Erythroblast (primary cell): ENCODE results near the gene MIER2.
A peak's percentile ranks its signal among the peaks of the same experiment; 100 is the strongest.
"Not testable (repeated sequence)": the region's sequence is repeated elsewhere in the genome, so short reads cannot be mapped to it uniquely, and the experiment has no call there.

Experiments
- DNase-seq, 2 experiments: peaks; one replicate each; lab custom pipeline; 2025; lab: John Stamatoyannopoulos, UW
- GATA1 ChIP-seq: IDR thresholded peaks from 2 replicates; pipeline ENCODE4 v1.6.1; 2011; ENCODE audit warnings: low read depth, mild to moderate bottlenecking, control low read depth, low read length, moderate library complexity
- POLR2A ChIP-seq: IDR thresholded peaks from 2 replicates; pipeline ENCODE4 v1.6.1; 2011; ENCODE audit warnings: mild to moderate bottlenecking, low read length

The MIER2 gene

DNA sequence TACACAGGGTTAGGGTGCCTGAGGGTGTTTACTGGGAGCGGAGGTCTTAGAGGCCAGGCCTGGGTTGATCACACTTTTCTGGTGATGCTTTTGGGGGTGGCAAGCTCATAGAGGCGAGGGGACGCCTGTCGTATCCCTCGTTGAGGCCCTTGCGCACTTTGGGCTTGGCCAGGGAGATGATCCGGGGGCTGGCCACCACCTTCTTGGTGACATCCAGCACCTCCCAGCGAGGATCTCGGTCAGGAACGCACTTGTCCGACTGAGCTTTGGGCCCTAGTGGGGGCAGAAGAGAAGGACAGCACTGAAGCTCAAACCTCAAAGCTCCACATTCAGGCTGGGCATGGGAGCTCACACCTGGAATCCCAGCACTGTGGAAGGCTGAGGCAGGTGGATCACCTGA, 17.6 kb upstream of the MIER2 start:
- no peak for TF ChIP-seq GATA1
- TF ChIP-seq POLR2A: no peak
- no peak for DNase-seq

DNA sequence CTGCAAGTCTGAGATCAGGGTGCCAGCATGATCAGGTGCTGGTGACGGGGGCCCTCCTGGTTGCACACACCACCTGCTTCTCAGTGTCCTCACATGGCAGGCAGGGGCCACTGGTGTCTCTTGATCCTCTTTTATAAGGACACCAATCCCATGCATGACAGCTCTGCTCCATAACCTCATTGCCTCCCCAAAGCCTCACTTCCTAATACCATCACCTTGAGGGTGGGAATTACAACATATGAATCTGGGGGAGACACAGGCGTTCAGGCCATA, 15.0 kb upstream of the MIER2 start:
- TF ChIP-seq GATA1 (no peak), POLR2A (no peak)
- no peak for DNase-seq

DNA sequence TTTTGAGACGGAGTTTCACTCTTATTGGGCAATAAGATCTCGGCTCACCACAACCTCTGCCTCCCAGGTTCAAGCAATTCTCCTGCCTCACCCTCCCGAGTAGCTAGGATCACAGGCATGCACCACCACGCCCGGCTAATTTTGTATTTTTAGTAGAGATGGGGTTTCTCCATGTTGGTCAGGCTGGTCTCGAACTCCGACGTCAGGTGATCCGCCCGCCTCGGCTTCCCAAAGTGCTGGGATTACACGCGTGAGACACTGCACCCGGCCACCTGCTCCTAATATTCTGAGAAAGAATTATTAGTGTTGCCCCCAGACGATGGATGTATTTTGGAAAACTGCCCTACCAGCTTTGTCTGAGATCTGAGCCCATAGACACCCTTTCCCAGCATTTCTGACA, 10.9 kb upstream of the MIER2 start:
- DNase-seq: not testable (repeated sequence)

DNA sequence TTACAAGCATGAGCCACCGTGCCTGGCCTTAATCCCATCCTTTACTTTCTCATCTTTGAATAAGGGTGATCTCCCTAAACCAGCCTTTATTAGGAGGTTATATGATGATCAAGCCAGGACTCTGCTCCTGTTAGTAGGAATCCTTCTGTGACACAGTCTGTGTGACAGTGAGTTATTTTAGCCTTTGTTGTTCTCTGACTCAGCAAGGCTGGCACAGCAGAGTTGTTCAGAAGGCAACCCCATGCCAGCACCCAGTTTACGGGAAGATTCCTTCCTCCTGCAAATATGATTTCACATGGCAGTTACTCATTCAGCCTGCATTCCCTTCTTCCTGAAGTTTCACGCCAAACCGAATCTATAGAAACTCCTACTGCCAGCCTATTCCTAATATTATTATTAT, 10.5 kb upstream of the MIER2 start:
- no peak for TF ChIP-seq GATA1
- DNase-seq: no peak

DNA sequence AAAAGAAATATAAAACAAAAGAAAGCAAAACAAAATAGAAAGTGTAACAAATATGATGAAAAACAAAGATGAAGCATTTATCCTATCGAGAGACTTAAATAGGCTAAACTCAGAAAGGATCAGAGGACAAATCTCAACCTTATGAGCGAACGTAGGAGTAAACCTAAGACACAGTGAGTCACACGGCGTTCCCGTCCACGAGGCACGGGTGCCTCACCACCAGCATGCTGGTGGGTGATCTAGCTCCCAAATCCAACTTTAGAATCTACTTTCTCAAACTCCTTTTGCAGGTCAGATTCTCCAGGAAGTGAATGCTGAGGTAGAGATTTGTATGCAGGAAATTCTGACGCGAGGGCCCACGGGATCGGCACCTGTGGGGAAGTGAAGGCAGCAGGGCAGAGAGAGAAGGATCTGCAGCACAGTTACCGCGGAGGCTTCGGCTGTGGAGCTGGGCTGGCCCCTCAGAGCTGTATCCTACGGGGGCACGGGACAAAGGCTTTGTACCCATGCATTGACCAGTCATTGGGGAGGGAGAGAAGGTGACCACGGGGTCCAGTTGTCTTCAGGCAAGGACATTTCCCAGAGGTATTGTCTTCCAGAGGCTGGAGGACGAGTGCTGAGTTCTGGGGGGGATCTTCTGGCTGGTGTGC, 7.5 kb upstream of the MIER2 start:
- TF ChIP-seq POLR2A (no peak), GATA1 (no peak)
- DNase-seq: no peak

DNA sequence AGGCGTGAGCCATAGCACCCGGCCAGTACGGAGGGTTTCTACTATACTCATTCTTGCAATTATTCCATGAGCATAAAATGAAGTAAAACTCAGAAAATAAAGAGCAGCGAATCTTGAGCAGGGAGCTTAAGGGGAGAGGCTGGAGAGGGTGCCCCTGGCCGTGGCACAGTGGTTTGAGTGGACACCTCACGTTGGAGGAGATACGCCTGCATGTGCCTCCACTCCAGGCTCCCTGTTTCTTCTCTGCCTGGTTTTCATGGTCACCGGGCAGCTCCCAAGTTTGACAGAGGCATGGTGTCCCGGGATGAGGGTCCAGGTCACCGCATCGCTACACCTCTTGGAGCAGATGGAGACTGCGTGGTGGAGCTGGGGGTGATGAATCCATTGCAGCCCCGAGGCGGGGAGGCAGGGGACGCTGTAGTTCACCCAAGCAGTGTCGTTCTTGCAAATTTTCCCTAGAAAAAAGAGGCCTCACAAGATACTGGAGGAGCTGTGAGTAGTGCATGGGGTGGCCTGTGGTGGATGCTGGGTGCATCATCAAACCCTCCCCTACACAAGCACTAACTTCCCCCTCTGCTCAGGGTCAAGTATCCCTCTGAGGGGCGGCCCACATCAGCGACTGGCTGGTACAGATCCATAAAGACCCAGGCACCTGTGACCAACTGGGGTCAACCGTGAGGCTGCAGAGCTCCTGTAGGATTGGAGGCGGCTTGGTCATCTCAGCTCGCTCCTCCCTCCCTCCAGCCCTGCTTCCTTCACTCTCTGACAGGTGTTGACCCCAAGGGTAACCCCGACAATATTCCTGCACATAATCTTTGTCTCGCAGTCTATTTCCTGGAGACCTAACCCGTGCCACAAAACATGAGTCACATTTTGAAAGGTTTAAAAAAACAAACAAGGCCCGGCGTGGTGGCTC, 3.6 kb upstream of the MIER2 start:
- DNase-seq: no peak
- TF ChIP-seq GATA1: no peak
- TF ChIP-seq POLR2A: no peak

DNA sequence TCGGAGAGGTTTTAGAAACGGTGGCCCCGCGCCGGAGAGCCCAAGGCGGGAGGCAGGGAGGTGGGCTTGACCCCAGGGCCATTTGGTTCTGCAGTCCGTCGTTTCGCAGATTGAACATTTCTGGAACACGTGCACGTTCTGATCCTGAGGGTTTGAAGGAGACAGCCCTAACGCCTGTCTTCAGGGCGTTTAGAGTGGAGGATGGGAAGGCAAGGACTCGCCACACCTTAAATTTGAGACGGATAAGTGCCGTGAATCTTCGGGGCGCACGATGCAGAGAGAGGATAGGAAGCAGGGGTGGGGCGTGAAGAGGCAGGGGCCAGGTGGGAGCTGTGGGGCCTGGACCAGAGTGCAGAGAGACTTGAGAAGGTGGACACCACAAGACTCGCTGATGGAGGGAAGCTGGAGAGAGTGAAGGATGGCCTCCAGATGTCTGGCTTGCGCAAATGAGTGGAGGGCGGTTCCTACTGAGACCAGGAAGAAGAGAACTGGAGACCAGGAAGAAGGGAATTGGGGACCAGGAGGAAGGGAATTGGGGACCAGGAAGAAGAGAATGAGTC, 804 bp upstream of the MIER2 start:
- TF ChIP-seq GATA1: no peak
- no peak for TF ChIP-seq POLR2A
- peak in 1 of 2 experiments; percentile 43 for DNase-seq

DNA sequence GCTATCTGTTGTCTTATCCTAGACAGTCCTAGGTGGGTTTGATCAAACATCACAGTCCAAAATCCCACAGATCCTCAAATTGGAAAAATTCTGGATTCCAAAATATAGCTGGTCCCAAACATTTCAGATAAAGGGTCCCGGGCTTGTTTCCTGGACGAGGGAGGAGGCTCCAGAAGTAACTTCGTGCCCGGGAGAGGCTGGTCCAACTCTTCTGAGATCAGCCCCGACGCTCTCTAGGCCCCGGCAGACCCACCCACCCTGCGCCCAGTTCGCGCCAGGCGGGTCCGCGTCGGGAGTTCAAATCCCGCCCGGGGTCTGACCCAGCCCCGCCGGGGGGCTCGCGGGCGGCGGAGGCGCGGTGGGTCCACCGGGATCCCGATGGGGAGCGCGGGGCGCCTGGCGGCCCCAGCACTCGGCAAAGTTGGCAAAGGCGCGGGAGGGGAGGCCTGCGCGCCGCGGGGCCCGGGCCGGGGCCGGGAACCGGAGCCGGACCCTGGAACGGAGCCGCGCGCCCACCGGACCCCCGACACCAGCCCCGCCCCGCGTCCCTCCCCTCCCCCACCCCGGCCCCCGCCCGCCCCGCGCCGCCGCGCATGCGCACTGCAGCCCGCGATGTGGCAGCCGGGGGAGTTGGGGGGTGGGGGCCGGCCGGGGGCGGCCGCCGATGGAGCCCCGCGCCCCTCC, 513 bp downstream of the MIER2 start:
- peak; percentile 59 to 67 for DNase-seq
- TF ChIP-seq POLR2A: no peak
- no peak for TF ChIP-seq GATA1

DNA sequence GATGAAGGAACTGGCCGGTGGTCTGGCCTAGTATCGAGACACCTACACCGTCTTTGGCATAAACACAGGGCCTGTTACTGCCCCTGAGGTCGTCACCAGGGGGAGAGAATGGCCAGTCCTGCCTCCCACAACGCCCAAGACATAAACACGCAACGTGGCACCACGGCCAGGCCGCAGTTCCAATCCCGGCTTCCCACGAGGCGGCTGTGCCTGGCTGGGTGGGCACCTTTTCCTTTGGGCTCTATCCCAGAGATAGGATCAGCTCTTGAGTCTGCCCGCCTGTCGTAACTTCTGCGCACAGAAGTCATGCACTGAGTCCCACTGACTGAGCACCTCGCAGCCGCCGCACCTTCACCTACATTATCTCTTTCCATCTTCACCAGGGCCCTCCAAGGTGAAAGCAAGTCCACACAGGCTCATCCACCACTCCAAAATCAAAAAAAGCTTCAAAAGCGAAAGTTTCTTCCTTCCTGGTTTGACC, 1.1 kb downstream of the MIER2 start:
- no peak for TF ChIP-seq GATA1
- TF ChIP-seq POLR2A: no peak
- DNase-seq: peak in 1 of 2 experiments; percentile 46

DNA sequence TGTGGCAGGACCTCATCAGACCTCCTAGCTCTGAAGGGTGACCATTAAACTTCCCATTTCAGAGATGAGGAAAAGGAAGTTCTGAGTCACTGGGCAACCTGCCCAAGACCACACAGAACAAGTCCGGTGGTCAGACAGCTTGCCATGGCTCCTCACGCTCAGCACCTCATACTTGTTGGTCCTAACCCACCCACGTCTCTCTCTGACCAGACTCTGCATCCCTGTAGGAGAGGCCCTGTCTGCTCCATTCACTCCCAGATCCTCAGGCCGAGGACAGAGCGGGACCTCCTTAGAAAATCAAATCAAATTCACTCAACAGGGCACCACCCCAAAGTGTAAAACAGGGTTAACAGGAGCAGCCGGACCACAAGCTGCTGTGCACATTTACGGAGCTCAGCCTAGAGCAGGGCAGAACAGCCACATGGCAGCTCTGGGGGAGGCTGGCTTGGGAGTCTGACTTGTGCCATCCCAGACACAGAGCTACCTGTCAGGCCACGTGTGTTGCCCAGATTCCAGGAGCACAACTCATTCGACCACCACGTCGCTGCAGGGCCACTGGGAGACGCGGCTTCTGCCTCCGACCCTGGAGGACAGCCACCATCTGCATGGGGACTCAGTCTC, 1.7 kb downstream of the MIER2 start:
- peak; percentile 21 to 30 for DNase-seq
- TF ChIP-seq GATA1 (no peak), POLR2A (peak; percentile 8)

DNA sequence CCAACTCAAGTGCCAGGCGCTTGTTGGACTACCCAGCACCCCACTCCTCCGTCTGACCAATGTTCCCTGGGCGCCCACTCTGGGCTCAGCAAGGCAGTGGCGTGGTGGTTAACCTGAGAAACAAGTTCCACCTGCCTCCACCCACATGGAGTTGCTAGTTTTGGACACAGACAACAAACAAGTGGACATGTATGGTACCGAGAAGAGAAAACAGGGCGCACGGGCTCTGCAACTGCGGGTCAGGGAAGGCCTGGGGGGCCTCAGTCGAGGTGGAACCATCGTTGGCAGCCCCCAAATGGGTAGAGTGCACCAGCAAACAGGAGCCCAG, 2.5 kb downstream of the MIER2 start:
- DNase-seq: no peak
- no peak for TF ChIP-seq POLR2A
- no peak for TF ChIP-seq GATA1

DNA sequence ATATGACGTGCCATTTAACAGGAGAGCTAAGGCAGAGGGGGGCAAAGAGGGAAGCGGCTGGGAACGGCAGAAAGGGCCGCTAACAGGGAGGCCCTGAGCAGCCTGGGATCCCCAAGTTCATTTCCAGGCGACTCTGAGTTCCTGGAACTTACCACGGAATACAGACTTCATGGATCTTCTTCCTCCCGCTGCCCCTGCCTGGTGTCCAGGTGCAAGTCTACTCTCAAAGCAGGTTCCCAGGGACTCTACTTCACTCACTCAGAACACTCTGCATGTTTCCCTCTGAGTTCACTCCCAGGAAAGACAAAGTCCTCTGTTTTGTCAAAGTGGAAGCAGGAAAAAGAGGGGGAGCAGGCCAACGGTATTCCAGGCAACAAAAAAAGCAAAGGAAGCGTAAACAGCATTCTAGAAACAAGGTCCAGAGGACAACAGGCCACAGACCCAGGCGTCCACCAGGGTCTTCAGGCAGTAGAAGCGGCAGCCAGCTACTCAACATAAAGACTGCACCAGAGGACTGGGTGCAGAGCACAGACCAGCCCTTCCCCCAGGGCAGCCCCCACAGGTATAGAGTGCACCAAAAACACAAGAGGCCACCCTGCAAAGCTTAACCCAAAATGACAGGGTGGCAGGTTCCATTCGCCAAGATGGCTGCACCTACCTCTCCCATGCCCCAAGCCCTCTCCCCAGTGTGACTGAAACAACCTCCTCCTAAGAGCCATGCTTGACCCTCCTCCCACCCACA, 3.0 kb downstream of the MIER2 start:
- no peak for DNase-seq
- TF ChIP-seq POLR2A: no peak

DNA sequence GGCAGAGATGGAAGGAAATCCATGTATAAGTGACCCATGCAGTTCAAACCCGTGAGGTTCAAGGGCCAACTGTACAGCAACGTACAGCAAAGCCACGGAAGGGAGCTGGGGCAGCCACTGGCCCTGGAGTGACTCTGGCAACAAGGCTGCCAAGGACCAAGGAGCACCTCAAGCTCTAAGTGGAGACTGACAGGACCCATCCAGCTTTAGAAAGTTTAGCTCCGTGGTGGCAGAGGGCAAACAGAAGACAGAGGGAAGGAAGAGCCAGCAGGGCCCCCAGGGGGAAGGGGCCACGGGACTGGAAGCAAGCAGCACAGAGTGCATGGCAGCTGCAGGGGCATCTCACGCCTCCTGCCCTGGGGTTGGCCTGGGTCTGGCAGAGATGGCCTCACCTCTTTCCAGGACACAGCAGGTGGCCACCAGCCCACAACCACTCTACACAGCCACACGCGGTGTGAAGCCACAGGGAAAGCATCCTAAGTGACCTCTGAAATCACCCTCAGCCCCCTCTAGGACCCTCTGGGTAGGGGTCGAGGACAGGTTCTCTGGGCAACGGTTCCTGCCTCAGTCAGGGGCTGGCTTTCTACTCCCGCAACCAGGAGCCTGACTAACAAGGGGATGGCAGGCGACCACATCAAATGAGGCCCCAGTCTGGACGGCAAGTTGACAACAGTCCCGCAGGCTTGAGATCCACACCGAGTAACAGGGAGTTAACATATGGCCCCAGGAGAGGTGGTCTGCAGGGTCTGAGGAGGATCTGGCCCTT, 3.8 kb downstream of the MIER2 start:
- TF ChIP-seq GATA1 (no peak), POLR2A (no peak)

More for the DNA sequence above, 3.8 kb downstream of the MIER2 start:
- no peak for DNase-seq
